ENCODE data around the gene IRF8.

Gene IRF8

DNA sequence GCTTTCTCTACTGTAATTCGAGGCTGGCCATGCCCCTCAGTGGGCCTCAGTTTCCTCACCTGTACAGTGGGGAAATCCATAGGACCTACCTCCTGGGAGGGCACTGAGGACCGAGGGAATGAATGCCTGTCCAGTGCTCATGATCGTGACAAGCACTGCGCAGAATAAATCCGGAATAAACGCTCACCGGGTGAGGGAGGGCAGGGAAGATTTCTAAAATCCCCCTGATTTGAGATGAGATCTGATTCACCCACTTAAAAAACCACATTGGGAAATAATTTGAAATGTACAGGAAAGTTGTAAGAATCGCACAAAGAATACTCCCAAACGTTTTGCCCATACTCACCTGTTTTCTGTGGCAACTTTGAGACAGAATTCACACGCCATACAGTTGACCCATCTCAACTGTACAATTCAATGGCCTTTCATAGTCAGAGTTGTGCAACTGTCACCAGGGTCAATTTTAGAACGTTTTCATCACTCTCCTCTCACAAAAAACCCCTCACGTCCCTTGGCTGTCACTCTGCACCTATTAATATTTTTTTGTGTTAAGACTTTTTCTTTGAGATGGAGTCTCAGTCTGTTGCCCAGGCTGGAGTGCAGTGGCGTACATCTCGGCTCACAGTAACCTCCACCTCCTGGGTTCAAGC lies 49.8 kb downstream of the IRF8 start:
- Histone ChIP-seq H3K4me1 (no peaks in the 10 kb centered on the region), H3K9me3 (no peaks in the 10 kb centered on the region), H3K27me3 (ENCODE audit: low read depth) (peaks cover 15% of the 10 kb centered on the region), H3K36me3 (replicated peaks) (no peaks in the 10 kb centered on the region), H3K4me3 (no peak overlapping the region)
- in situ Hi-C loops (cut with MboI; ENCODE audit: low sequenced_read_pairs): no loop called here
- DNase-seq (ENCODE audit: low spot score in 2 of 2): no peak

- Histone ChIP-seq H3K27me3 (ENCODE audit: low read depth) (peaks cover 15% of the 10 kb centered on the region), H3K4me3 (no peak overlapping the region), H3K9me3 (no peaks in the 10 kb centered on the region), H3K4me1 (no peaks in the 10 kb centered on the region), H3K36me3 (replicated peaks) (no peaks in the 10 kb centered on the region)
- in situ Hi-C loops (cut with MboI; ENCODE audit: low sequenced_read_pairs): no loop called here
- DNase-seq (ENCODE audit: low spot score in 2 of 2): no peak
Observed at GRCh38 chr16:85950136-85950918, 51.4 kb downstream of the IRF8 start.

GRCh38 chr16:85952197-85952596 lies 53.2 kb downstream of the IRF8 start:
- Histone ChIP-seq H3K36me3 (replicated peaks) (no peaks in the 10 kb centered on the region), H3K4me3 (no peak overlapping the region), H3K9me3 (no peaks in the 10 kb centered on the region), H3K4me1 (no peaks in the 10 kb centered on the region), H3K27me3 (ENCODE audit: low read depth) (peaks cover 16% of the 10 kb centered on the region)
- DNase-seq (ENCODE audit: low spot score in 2 of 2): no peak
- in situ Hi-C loops (cut with MboI; ENCODE audit: low sequenced_read_pairs): no loop called here

DNA sequence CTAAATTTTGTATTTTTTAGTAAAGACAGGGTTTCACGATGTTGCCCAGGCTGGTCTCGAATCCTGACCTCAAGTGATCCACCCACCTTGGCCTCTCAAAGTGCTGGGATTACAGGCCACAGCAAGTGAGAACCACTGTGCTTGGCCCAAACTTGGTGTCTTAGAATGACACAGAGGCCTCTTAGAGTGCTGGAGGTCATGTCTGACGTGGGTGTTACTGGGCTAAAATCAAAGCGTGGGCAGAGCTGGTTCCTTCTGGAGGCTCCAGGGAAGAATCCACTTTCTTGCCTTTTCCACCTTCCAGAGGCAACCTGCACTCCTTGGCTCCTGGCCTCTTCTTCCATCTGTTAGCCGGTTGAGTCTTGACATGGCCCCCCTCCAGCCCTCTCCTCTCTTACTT lies 53.8 kb downstream of the IRF8 start:
- no peaks in the 10 kb centered on the region for H3K9me3 ChIP-seq
- H3K36me3 ChIP-seq (replicated peaks): no peaks in the 10 kb centered on the region
- DNase-seq (ENCODE audit: low spot score in 2 of 2): no peak
- H3K27me3 ChIP-seq (ENCODE audit: low read depth): peaks cover 16% of the 10 kb centered on the region
- no peaks in the 10 kb centered on the region for H3K4me1 ChIP-seq
- in situ Hi-C loops (cut with MboI; ENCODE audit: low sequenced_read_pairs): no loop called here
- no peak overlapping the region for H3K4me3 ChIP-seq

DNA sequence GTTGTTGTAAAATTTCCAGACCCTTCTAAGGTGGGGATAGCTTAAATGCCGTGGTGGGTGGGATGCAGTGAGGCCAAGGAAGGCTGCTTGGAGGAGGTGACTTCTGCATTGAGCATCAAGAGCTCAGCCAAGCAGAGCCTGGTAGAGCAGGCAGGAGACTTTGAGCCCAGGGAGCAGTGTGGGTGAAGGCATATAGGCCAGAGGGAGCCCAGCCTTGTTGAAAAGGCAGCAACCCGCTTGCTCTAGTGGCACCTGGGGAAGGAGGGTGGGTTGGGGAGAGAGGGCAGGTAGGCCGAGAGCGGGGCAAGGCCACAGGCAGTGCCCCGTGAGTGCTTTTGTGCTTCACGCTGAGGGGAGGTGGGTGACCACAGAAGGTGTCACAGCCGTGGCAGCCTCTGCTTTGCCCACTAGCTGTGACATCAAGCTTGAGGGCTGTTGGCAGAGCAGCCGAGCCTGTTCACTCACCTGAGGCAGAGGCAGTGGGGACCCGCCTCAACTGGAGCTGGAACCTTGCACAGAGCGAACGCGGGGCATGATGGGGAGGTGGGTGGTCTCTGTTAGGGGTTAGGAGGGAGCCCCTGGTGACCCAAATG lies 56.1 kb downstream of the IRF8 start:
- in situ Hi-C loops (cut with MboI; ENCODE audit: low sequenced_read_pairs): no loop called here
- no peaks in the 10 kb centered on the region for H3K36me3 ChIP-seq (replicated peaks)

DNA sequence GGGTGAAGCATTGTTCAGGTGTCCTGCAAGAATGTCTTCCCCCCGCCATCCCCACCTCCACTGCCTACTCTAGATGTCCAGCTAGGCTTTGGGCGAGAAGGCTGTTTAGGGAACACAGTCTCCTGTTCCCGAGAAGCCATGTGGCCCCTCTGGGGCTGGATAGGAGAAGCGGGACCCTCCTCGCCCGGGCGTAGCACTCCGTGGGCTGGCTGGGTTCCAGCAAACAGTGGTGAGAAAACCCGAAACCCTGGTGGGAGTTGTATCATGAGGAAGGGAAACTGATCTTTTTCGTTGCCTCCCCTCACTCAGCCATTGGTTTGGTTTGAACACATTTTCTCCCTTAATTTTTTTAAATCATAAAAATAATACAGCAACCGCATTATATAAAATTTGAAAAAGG lies 56.6 kb downstream of the IRF8 start:
- Histone ChIP-seq H3K27me3 (ENCODE audit: low read depth) (peaks cover 6% of the 10 kb centered on the region), H3K9me3 (no peaks in the 10 kb centered on the region), H3K4me3 (no peak overlapping the region), H3K4me1 (no peaks in the 10 kb centered on the region), H3K36me3 (replicated peaks) (no peaks in the 10 kb centered on the region)
- in situ Hi-C loops (cut with MboI; ENCODE audit: low sequenced_read_pairs): no loop called here
- DNase-seq (ENCODE audit: low spot score in 2 of 2): no peak

More for the DNA sequence above, 56.1 kb downstream of the IRF8 start:
- Histone ChIP-seq H3K4me1 (no peaks in the 10 kb centered on the region), H3K9me3 (no peaks in the 10 kb centered on the region), H3K27me3 (ENCODE audit: low read depth) (peaks cover 8% of the 10 kb centered on the region), H3K4me3 (no peak overlapping the region)
- DNase-seq (ENCODE audit: low spot score in 2 of 2): no peak

GRCh38 chr16:85956426-85956825 lies 57.5 kb downstream of the IRF8 start:
- H3K36me3 ChIP-seq (replicated peaks): no peaks in the 10 kb centered on the region
- no peaks in the 10 kb centered on the region for H3K9me3 ChIP-seq
- H3K4me3 ChIP-seq: no peak overlapping the region
- DNase-seq (ENCODE audit: low spot score in 2 of 2): no peak
- H3K27me3 ChIP-seq (ENCODE audit: low read depth): peaks cover 4% of the 10 kb centered on the region; the same call in 1 of the 2 replicates
- in situ Hi-C loops (cut with MboI; ENCODE audit: low sequenced_read_pairs): no loop called here
- H3K4me1 ChIP-seq: no peaks in the 10 kb centered on the region

GRCh38 chr16:85958731-85959130 lies 59.8 kb downstream of the IRF8 start:
- Histone ChIP-seq H3K9me3 (no peaks in the 10 kb centered on the region), H3K4me3 (no peak overlapping the region), H3K36me3 (replicated peaks) (no peaks in the 10 kb centered on the region), H3K27me3 (ENCODE audit: low read depth) (peaks cover 4% of the 10 kb centered on the region; the same call in 1 of the 2 replicates), H3K4me1 (no peaks in the 10 kb centered on the region)
- DNase-seq (ENCODE audit: low spot score in 2 of 2): no peak
- in situ Hi-C loops (cut with MboI; ENCODE audit: low sequenced_read_pairs): no loop called here

DNA sequence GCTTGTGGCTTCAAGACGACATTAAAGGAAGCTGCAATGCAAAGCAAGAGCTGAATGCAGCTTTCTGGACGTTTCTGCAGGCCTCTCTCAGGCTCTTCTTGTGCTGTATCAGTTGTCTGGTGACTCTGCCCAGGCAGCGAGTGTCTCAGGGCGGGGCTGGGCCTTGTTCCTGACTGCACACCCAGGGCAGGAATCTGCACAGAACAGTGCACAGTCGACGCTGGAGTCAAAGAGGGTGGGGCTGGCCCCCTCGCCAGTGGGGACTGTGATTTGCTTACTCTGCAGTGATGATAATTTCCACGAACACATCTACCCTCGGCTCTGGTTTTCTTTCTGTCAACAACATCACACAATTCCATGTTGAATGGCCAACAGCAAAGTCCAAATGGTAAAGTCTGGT lies 60.7 kb downstream of the IRF8 start:
- in situ Hi-C loops (cut with MboI; ENCODE audit: low sequenced_read_pairs): no loop called here
- Histone ChIP-seq H3K27me3 (ENCODE audit: low read depth) (peaks cover 4% of the 10 kb centered on the region; the same call in 1 of the 2 replicates), H3K9me3 (no peaks in the 10 kb centered on the region), H3K4me1 (no peaks in the 10 kb centered on the region), H3K36me3 (replicated peaks) (no peaks in the 10 kb centered on the region), H3K4me3 (no peak overlapping the region)
- DNase-seq (ENCODE audit: low spot score in 2 of 2): no peak

- DNase-seq (ENCODE audit: low spot score in 2 of 2): no peak
- H3K27me3 ChIP-seq (ENCODE audit: low read depth): peaks cover 4% of the 10 kb centered on the region; the same call in 1 of the 2 replicates
- H3K36me3 ChIP-seq (replicated peaks): no peaks in the 10 kb centered on the region
- in situ Hi-C loops (cut with MboI; ENCODE audit: low sequenced_read_pairs): no loop called here
- no peak overlapping the region for H3K4me3 ChIP-seq
- no peaks in the 10 kb centered on the region for H3K9me3 ChIP-seq
- H3K4me1 ChIP-seq: no peaks in the 10 kb centered on the region
Observed at GRCh38 chr16:85960486-85961046, 61.6 kb downstream of the IRF8 start.

DNA sequence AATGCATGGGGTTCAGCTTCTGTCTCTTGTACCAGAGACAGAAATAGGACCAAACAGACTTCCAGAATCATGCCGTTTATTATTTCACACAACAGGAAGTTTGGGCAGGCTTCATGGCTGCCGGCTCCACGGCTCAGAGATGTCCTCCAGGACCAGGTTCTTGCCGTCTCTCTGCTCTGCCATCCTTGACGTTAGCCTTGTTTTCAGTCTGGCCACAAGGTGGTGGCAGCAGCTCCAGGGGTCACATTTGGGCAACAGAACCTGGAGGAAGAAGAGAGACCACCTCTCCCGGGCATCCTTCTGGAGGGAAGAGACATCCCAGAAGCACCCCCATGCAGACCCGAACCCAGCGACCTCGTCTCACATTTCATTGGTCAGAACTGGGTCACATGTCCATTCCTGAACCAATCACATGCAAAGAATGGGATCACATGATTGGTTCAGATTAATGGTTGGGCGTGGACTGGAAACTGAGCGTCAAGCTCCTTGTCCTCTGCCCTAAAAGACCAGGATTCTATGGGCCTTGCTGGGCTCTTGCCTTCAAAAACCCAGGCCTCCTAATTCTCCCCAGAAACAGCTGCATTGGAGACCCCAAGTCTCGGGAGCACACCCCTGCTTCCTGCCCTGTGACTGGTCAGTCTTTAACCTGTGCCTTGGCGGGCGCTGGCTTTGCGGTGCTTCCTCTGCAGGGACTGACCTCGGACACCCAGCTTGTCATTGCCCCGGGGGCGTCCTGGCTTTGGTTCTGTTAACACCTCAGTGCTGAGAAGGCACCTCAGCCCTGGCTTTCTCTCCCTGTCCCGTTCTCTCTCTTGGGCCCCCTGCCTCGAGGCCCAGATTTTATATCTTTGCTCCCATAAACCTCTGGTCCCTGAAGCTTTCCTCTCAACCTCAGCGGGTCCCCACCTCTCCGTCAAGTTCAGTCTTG lies 63.3 kb downstream of the IRF8 start:
- in situ Hi-C loops (cut with MboI; ENCODE audit: low sequenced_read_pairs): no loop called here
- no peaks in the 10 kb centered on the region for H3K36me3 ChIP-seq (replicated peaks)
- no peak for DNase-seq (ENCODE audit: low spot score in 2 of 2)
- H3K4me3 ChIP-seq: no peak overlapping the region
- H3K4me1 ChIP-seq: no peaks in the 10 kb centered on the region
- no peaks in the 10 kb centered on the region for H3K27me3 ChIP-seq (ENCODE audit: low read depth)
- no peaks in the 10 kb centered on the region for H3K9me3 ChIP-seq

GRCh38 chr16:85963753-85964285 lies 64.9 kb downstream of the IRF8 start:
- in situ Hi-C loops (cut with MboI; ENCODE audit: low sequenced_read_pairs): no loop called here
- peaks cover 8% of the 10 kb centered on the region; the same call in 1 of the 2 replicates for H3K27me3 ChIP-seq (ENCODE audit: low read depth)
- H3K9me3 ChIP-seq: no peaks in the 10 kb centered on the region
- H3K4me1 ChIP-seq: no peaks in the 10 kb centered on the region
- H3K4me3 ChIP-seq: no peak overlapping the region
- H3K36me3 ChIP-seq (replicated peaks): no peaks in the 10 kb centered on the region
- DNase-seq (ENCODE audit: low spot score in 2 of 2): no peak

DNA sequence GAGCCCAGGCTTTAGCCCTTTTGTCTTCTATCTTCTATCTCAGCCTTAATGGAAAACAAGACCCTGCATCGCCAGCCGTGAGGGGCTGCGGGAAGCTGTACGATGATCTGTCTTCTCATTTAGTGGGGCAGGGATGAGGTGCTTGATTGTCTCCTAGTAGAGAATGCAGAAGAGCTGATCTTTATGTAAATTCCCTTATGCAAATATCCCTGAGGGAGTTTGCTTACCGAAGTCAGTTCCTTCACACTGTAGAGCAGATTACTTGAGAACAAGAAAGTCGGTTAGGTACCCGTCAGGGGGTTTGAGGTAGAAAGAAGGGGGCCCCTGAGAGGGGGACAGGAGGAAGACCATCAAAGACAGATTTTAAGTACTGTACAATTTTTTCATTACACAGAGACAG lies 66.2 kb downstream of the IRF8 start:
- Histone ChIP-seq H3K36me3 (replicated peaks) (no peaks in the 10 kb centered on the region), H3K9me3 (no peaks in the 10 kb centered on the region), H3K27me3 (ENCODE audit: low read depth) (peaks cover 11% of the 10 kb centered on the region), H3K4me1 (no peaks in the 10 kb centered on the region), H3K4me3 (no peak overlapping the region)
- DNase-seq (ENCODE audit: low spot score in 2 of 2): no peak
- in situ Hi-C loops (cut with MboI; ENCODE audit: low sequenced_read_pairs): no loop called here
